Naive thymus-derived CD4-positive, alpha-beta T cell (primary cell): Measurements from ENCODE around the gene COL23A1. TPM values are rescaled to one million over a fixed set of nuclear protein-coding genes. Genes with fewer than 3 reads are reported as not detected.
"Not testable (repeated sequence)": the region's sequence is repeated elsewhere in the genome, so short reads cannot be mapped to it uniquely, and the experiment has no call there.

ENCODE experiments used
- ATAC-seq: fragments of 150-1000 bp; cut with Tn5 transposase; 2 replicates; pipeline ENCODE4 v1.10.0; 2021; ENCODE audit warnings: mild to moderate bottlenecking, moderate library complexity
- CTCF ChIA-PET: fragments of 350-600 bp; sonication (Branson Sonifier 250); formaldehyde crosslinking; loops from one replicate; lab custom pipeline; 2021; ENCODE audit warnings: antibody characterized with exemption; lab: Charles Lee
- POLR2A ChIA-PET: fragments of 350-600 bp; sonication (Branson Sonifier 250); formaldehyde crosslinking; loops from one replicate; lab custom pipeline; 2021; ENCODE audit warnings: antibody characterized with exemption, inconsistent platforms; lab: Charles Lee
- DNase-seq, 9 donors: peaks; one replicate each; pipeline versions ENCODE4 v3.0.0 to v3.0.0-alpha.2; 2020 to 2022; ENCODE audit warnings: mixed read lengths in 1 of 9
- H3K27ac ChIP-seq: one replicate; pipeline ENCODE4 v1.7.0; 2013; ENCODE audit warnings: mild to moderate bottlenecking, low read depth, low read length, moderate library complexity
- H3K27me3 ChIP-seq, 2 donors: one replicate each; pipeline ENCODE4 v1.7.0; 2013; ENCODE audit warnings: low read length in 2 of 2, mild to moderate bottlenecking in 2 of 2, moderate library complexity in 2 of 2; ENCODE audit not compliant: control insufficient read depth in 2 of 2, insufficient read depth in 2 of 2
- H3K36me3 ChIP-seq, 3 experiments: 1 replicate in 2 of 3; 2 replicates in 1 of 3; pipeline ENCODE4 v1.7.0; 2013; ENCODE audit warnings: low read length in 3 of 3, mild to moderate bottlenecking in 3 of 3, moderate library complexity in 1 of 3; ENCODE audit not compliant: insufficient read depth in 3 of 3, control insufficient read depth in 2 of 3
- H3K4me1 ChIP-seq, 2 donors: one replicate each; pipeline ENCODE4 v1.7.0; 2013; ENCODE audit warnings: low read length in 2 of 2, mild to moderate bottlenecking in 2 of 2, moderate library complexity in 1 of 2; ENCODE audit not compliant: control insufficient read depth in 2 of 2, insufficient read depth in 2 of 2
- H3K4me3 ChIP-seq: 2 replicates; pipeline ENCODE4 v1.7.0; 2013; ENCODE audit warnings: mild to moderate bottlenecking, low read length
- H3K9me3 ChIP-seq, 3 experiments: 1 replicate in 2 of 3; 2 replicates in 1 of 3; pipeline ENCODE4 v1.7.0; 2013; ENCODE audit warnings: low read length in 3 of 3; ENCODE audit not compliant: control insufficient read depth in 2 of 3
- H3K27ac Mint-ChIP-seq, 9 donors: one replicate each; pipeline ENCODE4 v1.8.0; 2020 to 2022; ENCODE audit warnings: mixed read lengths in 9 of 9, mild to moderate bottlenecking in 8 of 9, moderate library complexity in 5 of 9, inconsistent platforms in 2 of 9
- H3K27me3 Mint-ChIP-seq, 5 donors: one replicate each; pipeline ENCODE4 v1.8.0; 2021 to 2022; ENCODE audit warnings: mixed read lengths in 5 of 5, mild to moderate bottlenecking in 1 of 5
- H3K36me3 Mint-ChIP-seq, 5 donors: one replicate each; pipeline ENCODE4 v1.8.0; 2020 to 2022; ENCODE audit warnings: mixed read lengths in 5 of 5, mild to moderate bottlenecking in 3 of 5, inconsistent platforms in 1 of 5
- H3K4me1 Mint-ChIP-seq, 7 donors: one replicate each; pipeline ENCODE4 v1.8.0; 2020 to 2022; ENCODE audit warnings: mixed read lengths in 7 of 7, mild to moderate bottlenecking in 3 of 7, inconsistent platforms in 1 of 7
- H3K4me3 Mint-ChIP-seq, 10 donors: one replicate each; pipeline ENCODE4 v1.8.0; 2020 to 2022; ENCODE audit warnings: mild to moderate bottlenecking in 10 of 10, mixed read lengths in 10 of 10, moderate library complexity in 6 of 10, inconsistent platforms in 2 of 10
- H3K9me3 Mint-ChIP-seq, 11 donors: one replicate each; pipeline ENCODE4 v1.8.0; 2020 to 2022; ENCODE audit warnings: mixed read lengths in 11 of 11, mild to moderate bottlenecking in 4 of 11, inconsistent platforms in 1 of 11, moderate library complexity in 1 of 11
- intact Hi-C, 2 donors: fragments of 100-400 bp; cut with micrococcal nuclease; formaldehyde crosslinking; loops; one replicate each; pipeline ENCODE4 v1.15.1; 2023
- polyA plus RNA-seq, 2 donors: library from polyadenylated mRNA; unstranded; fragments of 300-500 nt; fragmentation: Illumina TruSeq; gene quantifications; one replicate each; pipeline ENCODE4 v1.2.3, GENCODE V29; 2021
- total RNA-seq, 6 experiments: library from RNA in 5 of 6; stranded (reverse) in 5 of 6; gene quantifications; 1 replicate in 5 of 6; 2 replicates in 1 of 6; pipeline ENCODE4 v1.2.3 and lab custom pipeline; 2021 to 2026

Gene COL23A1
- total and polyA plus RNA-seq, 7 experiments from 2014 or later, result 0.13 to 0.32 (median 0.22) TPM; not detected in 4

DNA sequence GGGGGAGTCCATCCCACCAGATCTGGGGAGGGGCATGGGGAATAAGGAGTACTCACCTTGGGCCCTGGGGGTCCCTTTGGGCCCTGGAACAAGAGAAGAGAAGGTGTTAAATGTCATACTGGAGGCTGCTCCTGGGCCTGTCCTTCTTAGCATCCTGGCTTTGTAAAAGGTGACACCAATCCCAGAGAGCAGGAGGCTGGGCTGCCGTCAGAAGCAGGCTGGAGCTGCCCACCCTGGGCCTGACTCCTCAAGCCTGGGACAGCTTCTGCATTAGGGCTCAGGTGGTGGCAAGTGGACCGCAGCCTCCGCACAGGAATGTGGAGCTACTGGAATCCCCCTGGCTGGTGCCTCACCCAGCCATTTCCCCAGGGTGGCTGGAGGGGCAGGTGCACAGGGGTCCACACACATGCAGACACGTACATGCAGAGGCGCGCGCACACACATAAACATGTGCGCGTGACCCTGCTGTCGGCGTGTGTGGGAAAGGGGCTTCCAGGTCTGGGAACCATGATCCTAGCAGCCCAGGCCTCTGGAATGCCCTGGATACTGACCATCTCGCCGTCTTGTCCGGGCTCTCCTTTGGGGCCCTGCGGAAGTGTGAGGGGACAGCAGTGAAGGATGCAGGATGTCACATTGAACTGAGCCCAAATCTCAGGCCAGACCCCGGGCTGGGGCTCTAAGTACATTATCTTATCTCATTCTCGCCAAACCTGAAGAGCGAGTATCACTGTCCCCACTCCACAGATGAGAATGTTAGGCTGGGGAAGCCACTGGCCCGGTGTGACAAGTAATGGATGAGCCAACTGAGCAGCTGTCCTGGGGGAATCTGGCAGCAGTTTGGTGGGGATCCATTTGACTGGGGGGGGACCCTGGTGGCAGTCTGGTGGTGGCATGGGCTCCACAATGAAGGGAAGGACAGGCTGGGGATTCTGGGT lies 328.3 kb downstream of the COL23A1 start:
- no peaks in the 10 kb centered on the region for H3K36me3 Mint-ChIP-seq
- H3K27ac ChIP-seq, result no peak overlapping the region
- ATAC-seq, result no peak
- no peaks in the 10 kb centered on the region for H3K4me1 ChIP-seq
- H3K27me3 ChIP-seq, result no peaks in the 10 kb centered on the region
- no peak overlapping the region for H3K4me3 ChIP-seq
- H3K4me1 Mint-ChIP-seq, result no peaks in the 10 kb centered on the region
- H3K4me3 Mint-ChIP-seq, result no peak overlapping the region
- H3K27ac Mint-ChIP-seq, result no peak overlapping the region
- H3K36me3 ChIP-seq, result no peaks in the 10 kb centered on the region
- POLR2A ChIA-PET, result no interaction called here
- intact Hi-C loops, result no loop called here
- no peaks in the 10 kb centered on the region for H3K9me3 ChIP-seq
- H3K9me3 Mint-ChIP-seq, result peaks cover 0 to 6% (median 0%) of the 10 kb centered on the region in 11 donors
- no peak for DNase-seq
- CTCF ChIA-PET, result no interaction called here
- no peaks in the 10 kb centered on the region for H3K27me3 Mint-ChIP-seq

DNA sequence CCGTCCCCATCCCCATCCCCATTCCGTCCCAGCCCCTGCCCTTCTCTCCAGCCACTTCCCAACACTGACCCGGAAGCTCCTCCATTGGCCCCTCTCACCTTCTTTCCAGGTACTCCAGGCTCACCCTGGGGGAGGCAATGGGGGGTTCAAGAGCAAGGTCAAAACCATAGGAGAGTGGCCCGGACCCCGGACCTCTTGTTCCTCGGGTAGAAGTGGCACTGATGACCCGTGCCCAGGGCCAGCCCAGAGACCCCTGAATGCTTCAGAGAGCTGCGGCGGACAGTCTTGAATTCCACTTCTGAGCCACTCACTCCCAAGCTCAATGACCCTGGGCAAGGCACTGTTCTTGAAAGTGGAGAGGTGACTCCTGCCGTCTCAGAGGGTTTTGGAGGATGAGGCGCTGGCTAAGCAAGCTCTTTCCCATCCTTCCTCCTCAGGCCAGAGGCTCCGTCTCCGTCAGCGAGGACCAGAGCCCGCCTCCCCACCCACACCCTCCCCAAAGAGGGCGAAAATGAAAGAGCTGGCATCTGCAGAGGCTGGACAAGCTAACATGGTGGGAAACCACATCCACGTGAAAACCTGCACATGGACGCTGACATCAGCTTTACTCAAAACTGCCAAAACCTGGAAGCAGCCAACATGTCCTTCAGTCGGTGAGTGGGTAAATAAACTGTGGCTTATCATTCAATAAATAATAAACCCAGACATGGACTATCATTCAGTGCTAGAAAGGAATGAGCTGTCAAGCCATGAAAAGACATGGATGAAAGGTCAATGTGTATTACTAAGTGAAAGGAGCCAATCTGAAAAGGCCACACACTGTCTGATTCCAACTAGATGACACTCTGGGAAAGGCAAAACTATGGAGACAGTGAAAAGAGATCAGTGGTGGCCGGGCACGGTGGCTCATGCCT lies 330.3 kb downstream of the COL23A1 start:
- Mint-ChIP-seq H3K27ac (peak overlapping the region in 1 of 9 donors; percentile 67), H3K9me3 (peaks cover 0 to 6% (median 0%) of the 10 kb centered on the region in 11 donors), H3K4me3 (no peak overlapping the region), H3K36me3 (no peaks in the 10 kb centered on the region), H3K27me3 (no peaks in the 10 kb centered on the region), H3K4me1 (no peaks in the 10 kb centered on the region)
- Histone ChIP-seq H3K36me3 (no peaks in the 10 kb centered on the region), H3K4me1 (no peaks in the 10 kb centered on the region), H3K27me3 (no peaks in the 10 kb centered on the region), H3K9me3 (no peaks in the 10 kb centered on the region), H3K4me3 (no peak overlapping the region), H3K27ac (no peak overlapping the region)
- intact Hi-C loops, result no loop called here
- ChIA-PET CTCF (no interaction called here), POLR2A (no interaction called here)
- no peak for ATAC-seq
- DNase-seq, result no peak

DNA sequence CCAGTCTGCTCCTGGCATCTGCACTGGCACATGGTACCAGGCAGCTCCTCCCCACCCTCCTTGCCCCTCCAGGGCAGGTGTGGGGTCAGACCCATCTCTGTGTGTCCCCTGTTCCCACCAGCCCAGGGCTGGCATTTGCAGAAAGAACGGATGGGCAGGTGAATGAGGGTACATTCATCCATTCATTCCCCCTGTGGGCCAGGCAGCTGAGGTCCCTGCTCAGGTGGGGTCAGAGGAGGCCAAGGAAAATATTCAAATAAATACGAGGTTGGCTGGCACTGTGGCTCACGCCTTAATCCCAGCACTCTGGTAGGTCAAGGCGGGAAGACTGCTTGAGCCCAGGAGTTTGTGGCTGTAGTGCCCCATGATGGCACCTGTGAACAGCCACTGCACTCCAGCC lies 332.5 kb downstream of the COL23A1 start:
- DNase-seq (no peak), ATAC-seq (no peak)
- Mint-ChIP-seq H3K27ac (peak overlapping the region in 2 of 9 donors; percentile 14 to 18), H3K9me3 (peaks cover 0 to 2% (median 0%) of the 10 kb centered on the region in 11 donors), H3K27me3 (no peaks in the 10 kb centered on the region), H3K4me3 (no peak overlapping the region), H3K36me3 (no peaks in the 10 kb centered on the region), H3K4me1 (no peaks in the 10 kb centered on the region)
- H3K4me1 ChIP-seq, result no peaks in the 10 kb centered on the region
- no peak overlapping the region for H3K4me3 ChIP-seq
- no peaks in the 10 kb centered on the region for H3K36me3 ChIP-seq
- ChIA-PET POLR2A (no interaction called here), CTCF (interaction anchor here (0.6 kb wide), 1 partner anchor 8 kb away, joined by 4 read pairs; no protein-coding TSS in a partner anchor)
- intact Hi-C loops, result no loop called here
- no peak overlapping the region for H3K27ac ChIP-seq
- H3K9me3 ChIP-seq, result no peaks in the 10 kb centered on the region
- H3K27me3 ChIP-seq, result no peaks in the 10 kb centered on the region

DNA sequence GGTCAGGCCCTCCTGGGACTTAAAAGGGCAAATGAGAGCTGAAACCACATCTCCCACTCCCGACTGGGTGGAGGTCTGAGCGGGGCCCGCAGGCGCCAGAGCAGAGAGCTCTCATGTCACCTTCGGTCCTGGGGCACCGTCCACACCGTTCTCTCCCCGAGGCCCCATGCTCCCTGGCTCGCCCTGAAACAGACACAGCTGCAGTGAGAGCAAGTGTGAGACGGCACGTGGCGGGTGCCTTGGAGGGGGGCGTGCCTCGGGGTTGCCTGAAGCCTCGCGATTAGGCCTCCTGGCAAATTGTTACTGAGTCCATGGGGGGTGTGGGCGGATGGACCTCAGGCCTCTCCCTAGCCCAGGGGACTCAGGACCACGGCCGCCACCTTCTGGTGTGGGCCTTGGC lies 333.4 kb downstream of the COL23A1 start:
- Histone ChIP-seq H3K4me3 (no peak overlapping the region), H3K27me3 (no peaks in the 10 kb centered on the region), H3K27ac (no peak overlapping the region), H3K9me3 (no peaks in the 10 kb centered on the region), H3K4me1 (no peaks in the 10 kb centered on the region), H3K36me3 (no peaks in the 10 kb centered on the region)
- no peaks in the 10 kb centered on the region for H3K27me3 Mint-ChIP-seq
- no peak overlapping the region for H3K27ac Mint-ChIP-seq
- no peaks in the 10 kb centered on the region for H3K9me3 Mint-ChIP-seq
- no peaks in the 10 kb centered on the region for H3K36me3 Mint-ChIP-seq
- ATAC-seq, result no peak
- POLR2A ChIA-PET, result no interaction called here
- no peak overlapping the region for H3K4me3 Mint-ChIP-seq
- H3K4me1 Mint-ChIP-seq, result no peaks in the 10 kb centered on the region
- DNase-seq, result no peak
- intact Hi-C loops, result no loop called here
- CTCF ChIA-PET, result no interaction called here

DNA sequence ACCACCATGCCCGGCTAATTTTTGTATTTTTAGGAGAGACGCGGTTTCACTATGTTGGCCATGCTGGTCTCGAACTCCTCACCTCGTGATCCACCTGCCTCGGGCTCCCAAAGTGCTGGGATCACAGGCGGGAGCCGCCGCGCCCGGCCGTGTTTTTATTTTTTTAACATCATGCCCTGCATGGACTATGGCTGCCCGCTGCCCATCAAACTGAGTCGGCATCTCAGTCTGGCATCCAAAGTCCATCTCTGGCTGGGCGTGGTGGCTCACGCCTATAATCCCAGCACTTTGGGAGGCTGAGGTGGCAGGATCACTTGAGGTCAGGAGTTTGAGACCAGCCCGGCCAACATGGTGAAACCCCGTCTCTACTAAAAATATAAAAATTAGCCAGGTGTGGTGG lies 336.6 kb downstream of the COL23A1 start:
- H3K27me3 ChIP-seq, H3K9me3 Mint-ChIP-seq, H3K4me3 Mint-ChIP-seq, H3K27ac ChIP-seq, intact Hi-C loops, DNase-seq, H3K27ac Mint-ChIP-seq, H3K36me3 Mint-ChIP-seq, H3K4me1 ChIP-seq, ATAC-seq, H3K4me3 ChIP-seq, H3K9me3 ChIP-seq, H3K27me3 Mint-ChIP-seq, POLR2A ChIA-PET, H3K36me3 ChIP-seq: not testable (repeated sequence)
- CTCF ChIA-PET, result interaction anchor here (1.0 kb wide), 1 partner anchor 31 kb away, joined by 3 read pairs; no protein-coding TSS in a partner anchor
- H3K4me1 Mint-ChIP-seq, result peaks cover 0 to 15% (median 5%) of the 10 kb centered on the region in 7 donors

DNA sequence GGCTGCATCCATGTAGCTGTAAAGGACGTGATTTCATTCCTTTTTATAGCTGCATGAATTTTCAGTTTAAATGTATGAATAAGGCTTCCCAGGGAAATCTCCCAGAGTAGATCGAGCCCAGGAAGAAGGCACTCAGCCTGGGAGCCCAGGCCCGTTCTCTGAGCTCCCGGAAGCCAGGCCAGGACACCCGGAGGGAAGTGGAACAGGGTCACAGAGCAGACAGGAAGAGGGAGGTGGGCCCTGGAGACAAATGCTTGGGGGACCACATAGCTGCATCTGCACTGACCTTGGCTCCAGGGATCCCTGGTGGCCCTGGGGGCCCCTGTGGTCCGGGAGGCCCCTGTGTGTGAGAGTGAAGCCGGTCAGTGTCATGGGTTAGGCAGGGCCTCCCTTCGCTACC lies 337.9 kb downstream of the COL23A1 start:
- H3K36me3 Mint-ChIP-seq, result no peaks in the 10 kb centered on the region
- no peak for DNase-seq
- H3K9me3 Mint-ChIP-seq, result peaks cover 0 to 5% (median 0%) of the 10 kb centered on the region in 11 donors
- H3K27me3 Mint-ChIP-seq, result peaks cover 0 to 2% (median 0%) of the 10 kb centered on the region in 5 donors
- ChIA-PET POLR2A (no interaction called here), CTCF (no interaction called here)
- H3K27ac Mint-ChIP-seq, result no peak overlapping the region
- no peak overlapping the region for H3K4me3 ChIP-seq
- no peaks in the 10 kb centered on the region for H3K9me3 ChIP-seq
- H3K4me1 ChIP-seq, result peaks cover 5 to 10% of the 10 kb centered on the region in 2 donors
- ATAC-seq, result no peak
- no peak overlapping the region for H3K27ac ChIP-seq
- no peak overlapping the region for H3K4me3 Mint-ChIP-seq
- H3K36me3 ChIP-seq, result no peaks in the 10 kb centered on the region
- H3K27me3 ChIP-seq, result no peaks in the 10 kb centered on the region
- intact Hi-C loops, result no loop called here
- peaks cover 0 to 15% (median 5%) of the 10 kb centered on the region in 7 donors for H3K4me1 Mint-ChIP-seq
